K562 (cell line): ENCODE data around the gene FAM168B. TPM values are rescaled to one million over a fixed set of nuclear protein-coding genes. Genes with fewer than 3 reads are reported as not detected.

ENCODE experiments used
- ATAC-seq: fragments of 200-7000 bp; cut with Tn5 transposase; 3 replicates; pipeline ENCODE4 v1.9.1; 2020; ENCODE audit warnings: moderate library complexity
- BruUV-seq: library from RNA; stranded (reverse); fragments of 400-500 nt; replicated peaks from 2 replicates; lab custom pipeline; 2021; lab: Mats Ljungman, UMichigan
- CTCF ChIA-PET: fragments of 300-600 bp; formaldehyde crosslinking; extraction: SDS; loops from one replicate; lab custom pipeline; 2021; ENCODE audit warnings: low intra/inter-chr PET ratio; lab: Yijun Ruan, JAX
- POLR2A ChIA-PET: fragments of 300-600, 350-650 bp; sonication (Branson Sonifier 250); formaldehyde crosslinking; extraction: SDS; loops from one replicate; lab custom pipeline; 2021; ENCODE audit warnings: antibody characterized with exemption, inconsistent platforms; lab: Yijun Ruan, JAX
- DNase-seq, 4 experiments: peaks; one replicate each; pipeline versions ENCODE4 v3.0.0 to v3.0.0-alpha.2; 2011 to 2018; ENCODE audit warnings: low spot score in 3 of 4, mixed read lengths in 3 of 4; ENCODE audit errors: extremely low read depth in 1 of 4
- FAIRE-seq: peaks from 2 replicates; lab custom pipeline; 2011; peaks lifted over from hg19 to GRCh38; lab: Jason Lieb, UNC
- H2AFZ ChIP-seq: 2 replicates; pipeline ENCODE4 v1.6.0; 2011; ENCODE audit warnings: low read depth, low read length, control low read depth, inconsistent platforms
- H3K27ac ChIP-seq: fragments of 200-600 bp; 3 replicates; pipeline ENCODE4 v1.8.0; 2011; ENCODE audit warnings: low read depth, mild to moderate bottlenecking, control low read depth, inconsistent platforms, low read length, moderate library complexity, mixed read lengths; ENCODE audit errors: extremely low read depth
- H3K27me3 ChIP-seq, 2 experiments: fragments of 300-600 bp in 1 of 2; 2 replicates in 1 of 2; 3 replicates in 1 of 2; pipeline versions ENCODE4 v1.6.0 to v1.8.0; 2011; ENCODE audit warnings: inconsistent platforms in 2 of 2, low read length in 2 of 2, mild to moderate bottlenecking in 1 of 2, mixed read lengths in 1 of 2, moderate library complexity in 1 of 2; ENCODE audit not compliant: control insufficient read depth in 2 of 2, insufficient read depth in 2 of 2
- H3K36me3 ChIP-seq: fragments of 300-600 bp; 3 replicates; pipeline ENCODE4 v1.8.0; 2011; ENCODE audit warnings: mild to moderate bottlenecking, low read length, inconsistent platforms; ENCODE audit not compliant: control insufficient read depth, insufficient read depth
- H3K4me1 ChIP-seq, 2 experiments: fragments of 200-600 bp in 1 of 2; replicated peaks in 1 of 2; 2 replicates in 1 of 2; 3 replicates in 1 of 2; pipeline versions ENCODE4 v1.5.1 to v1.8.0; 2011; ENCODE audit warnings: inconsistent platforms in 2 of 2, low read length in 2 of 2, mild to moderate bottlenecking in 1 of 2, mixed read lengths in 1 of 2, moderate library complexity in 1 of 2; ENCODE audit not compliant: control insufficient read depth in 2 of 2, insufficient read depth in 2 of 2
- H3K4me2 ChIP-seq: 2 replicates; pipeline ENCODE4 v1.6.1; 2011; ENCODE audit warnings: low read length, control low read depth, inconsistent platforms, mixed read lengths; ENCODE audit not compliant: insufficient read depth
- H3K4me3 ChIP-seq: fragments of 200-600 bp; sonication (generic), shearing (Covaris generic); 2 replicates; pipeline ENCODE4 v1.5.1; 2016; ENCODE audit warnings: control low read depth, inconsistent platforms
- H3K79me2 ChIP-seq: fragments of 200-600 bp; 3 replicates; pipeline ENCODE4 v1.8.0; 2011; ENCODE audit warnings: low read length, inconsistent platforms; ENCODE audit not compliant: control insufficient read depth, insufficient read depth
- H3K9ac ChIP-seq, 2 experiments: 2 replicates each; pipeline versions ENCODE4 v1.6.0 to v1.6.1; 2011; ENCODE audit warnings: low read depth in 2 of 2, low read length in 2 of 2, control low read depth in 1 of 2, inconsistent platforms in 1 of 2, mild to moderate bottlenecking in 1 of 2, mixed read lengths in 1 of 2; ENCODE audit not compliant: insufficient read depth in 1 of 2
- H3K9me1 ChIP-seq: one replicate; pipeline ENCODE4 v1.6.0; 2011; ENCODE audit warnings: inconsistent platforms, mild to moderate bottlenecking, low read length, moderate library complexity; ENCODE audit not compliant: control insufficient read depth, insufficient read depth
- H3K9me3 ChIP-seq: replicated peaks from 2 replicates; pipeline ENCODE4 v1.5.1; 2011; ENCODE audit warnings: low read depth, low read length, inconsistent platforms; ENCODE audit not compliant: control insufficient read depth, insufficient read depth
- H4K20me1 ChIP-seq: replicated peaks from 2 replicates; pipeline ENCODE4 v1.6.1; 2011; ENCODE audit warnings: low read length, inconsistent platforms, mixed read lengths; ENCODE audit not compliant: control insufficient read depth, insufficient read depth
- CTCF ChIP-seq, 3 experiments: IDR thresholded peaks in 2 of 3; conservative IDR thresholded peaks in 1 of 3; 2 replicates each; pipeline ENCODE4 v1.5.1; 2011 to 2012; ENCODE audit warnings: low read length in 3 of 3, mild to moderate bottlenecking in 3 of 3, control low read depth in 2 of 3, improper control_type of control experiment in 1 of 3, inconsistent platforms in 1 of 3, low read depth in 1 of 3, mixed read lengths in 1 of 3, moderate library complexity in 1 of 3; ENCODE audit not compliant: insufficient read depth in 2 of 3
- FOXM1 ChIP-seq, 2 experiments: fragments of 450-650 bp in 1 of 2; sonication (generic) in 1 of 2; formaldehyde crosslinking in 1 of 2; IDR thresholded peaks; 2 replicates each; pipeline versions ENCODE4 v1.6.1 to v1.9.0; 2017 to 2022; ENCODE audit warnings: low read depth in 2 of 2, mild to moderate bottlenecking in 2 of 2, missing genetic modification reagents in 1 of 2, moderate library complexity in 1 of 2
- SUPT5H ChIP-seq: fragments of 450-650 bp; IDR thresholded peaks from 2 replicates; pipeline ENCODE4 v1.6.1; 2016
- ZFP91 ChIP-seq: sonication (generic); formaldehyde crosslinking; IDR thresholded peaks from 2 replicates; pipeline ENCODE4 v1.8.0; 2022; ENCODE audit warnings: mild to moderate bottlenecking, missing genetic modification reagents
- WGBS: fragments of 100-300 bp; shearing (Covaris generic); methylation state at CpG from one replicate; pipeline ENCODE4 v1.1.6; 2016; ENCODE audit warnings: low coverage, mixed read lengths; ENCODE audit not compliant: insufficient coverage; ENCODE audit errors: missing lambda C conversion rate; 5-methylcytosine and 5-hydroxymethylcytosine counted together
- in situ Hi-C: fragments of 300-500 bp; cut with MboI; formaldehyde crosslinking; loops from 4 replicates; pipeline ENCODE4 v1.15.0; 2018; ENCODE audit warnings: inconsistent platforms, mixed read lengths
- intact Hi-C: fragments of 100-400 bp; cut with micrococcal nuclease; formaldehyde crosslinking; loops from 2 replicates; pipeline ENCODE4 v1.14.2; 2022
- polyA plus RNA-seq, 8 experiments: library from polyadenylated mRNA; depleted of rRNA in 4 of 8; stranded (reverse) in 5 of 8; unstranded in 3 of 8; fragments of >200 nt; fragmentation: Nextera tagmentation in 2 of 8; fragmentation: Illumina TruSeq in 1 of 8; extraction: Ambion mirVana in 2 of 8; extraction: Trizol in 1 of 8; gene quantifications; 2 replicates each; pipeline versions ENCODE4 v1.2.1 to v1.2.3, GENCODE V29; 2011 to 2014; ENCODE audit warnings: inconsistent platforms in 1 of 8, missing spikeins in 1 of 8
- total RNA-seq, 7 experiments: library from RNA; depleted of rRNA in 6 of 7; stranded (reverse); fragments of >200 nt in 6 of 7; fragmentation: Illumina TruSeq in 2 of 7; extraction: Trizol in 2 of 7; gene quantifications; 2 replicates each; pipeline versions ENCODE4 v1.2.1 to v1.2.3, GENCODE V29; 2011 to 2021; ENCODE audit warnings: low replicate concordance in 1 of 7

The FAM168B gene
- total and polyA plus RNA-seq, 9 of the 15 experiments (the other 6 are each of a cell fraction or from before 2014, with no cell fraction given): 3.3 to 76.0 (median 46.1) TPM

- no peak for TF ChIP-seq ZFP91
- TF ChIP-seq SUPT5H: no peak
Measured at GRCh38 chr2:131140581-131140980, 47.3 kb upstream of the FAM168B start (continued).

- Histone ChIP-seq H3K9me1 (no peaks in the 10 kb centered on the region), H3K9ac (0 out of 4 replicates have a peak overlapping the region, but pooled peaks of 1 of the 2 experiments have one; percentile 28), H3K36me3 (peaks cover 70% of the 10 kb centered on the region; the same call in 2 of the 3 replicates), H2AFZ (no peak overlapping the region), H3K79me2 (peaks cover 7% of the 10 kb centered on the region), H3K4me2 (no peak overlapping the region), H3K4me1 (peaks cover 0 to 4% of the 10 kb centered on the region in 2 experiments; a peak in 2 of 5 replicates), H3K4me3 (no peak overlapping the region), H3K27ac (no peak overlapping the region), H3K9me3 (no peaks in the 10 kb centered on the region), H4K20me1 (no peaks in the 10 kb centered on the region), H3K27me3 (no peaks in the 10 kb centered on the region)
- FAIRE-seq (no peak), DNase-seq (no peak), ATAC-seq (peak; percentile 75)
- ChIA-PET POLR2A (interaction anchor here (2.6 kb wide), 1 partner anchor 40 kb away, joined by 9 read pairs; the partner anchor contains the start of gene FAM168B), CTCF (no interaction called here)
- in situ Hi-C loops (no loop called here), intact Hi-C loops (no loop called here)
- TF ChIP-seq CTCF (IDR thresholded peaks at IDR 0.05 in 2 of 3, conservative IDR thresholded peaks at IDR 0.05 in 1 of 3; ENCODE audit: insufficient read depth in 2 of 3, low read depth in 1 of 3, low read length in 3 of 3): 0 out of 6 replicates have a peak, but pooled peaks of 1 of the 3 experiments have one; percentile 3
- TF ChIP-seq FOXM1 (IDR thresholded peaks at IDR 0.05; ENCODE audit: low read depth): no peak
- TF ChIP-seq FOXM1 (CRISPR knock-in tag; IDR thresholded peaks at IDR 0.05; ENCODE audit: low read depth): no peak
- no TSS peak for BruUV-seq
- 84% methylated on average over 7 of the region's 8 CpGs for WGBS
Measured at GRCh38 chr2:131132729-131133128, 39.5 kb upstream of the FAM168B start.
